ENCODE data around the gene BIRC5.

Gene BIRC5

DNA sequence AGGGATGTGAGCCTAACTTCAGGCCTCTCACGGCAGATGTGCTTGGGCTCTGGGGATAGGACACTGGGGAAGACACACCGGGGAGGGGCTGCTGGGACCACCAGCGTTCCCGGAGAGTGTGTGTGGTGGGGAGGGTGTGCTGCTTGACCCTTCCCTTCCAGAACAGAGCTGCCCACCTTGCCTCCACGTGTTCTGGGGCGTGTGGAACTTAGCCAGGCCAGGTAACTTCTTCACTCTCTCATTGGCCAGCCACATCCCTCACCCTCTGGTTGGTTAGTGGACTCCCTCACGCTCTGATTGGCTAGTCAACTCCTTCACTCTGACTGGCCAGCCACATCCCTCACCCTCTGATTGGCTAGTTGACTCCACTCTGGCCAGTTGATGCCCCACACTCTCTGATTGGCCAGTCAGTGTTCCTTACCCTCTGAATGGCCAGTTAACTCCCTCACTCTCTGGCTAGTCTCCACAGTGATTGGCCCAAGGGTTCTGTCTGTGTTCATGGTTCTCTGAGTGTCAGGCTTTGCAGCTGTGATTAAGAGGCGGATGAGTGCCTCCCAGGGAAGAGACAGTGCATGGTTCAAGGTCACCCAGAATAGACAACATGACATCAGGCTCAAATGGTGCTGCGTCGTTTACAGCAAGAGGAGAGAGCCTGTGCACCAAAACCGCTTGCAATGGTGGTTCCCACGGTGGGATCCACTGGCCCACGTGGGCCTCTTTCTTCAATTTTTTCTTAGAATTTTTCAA lies 27.4 kb downstream of the BIRC5 start:
- no peak overlapping the region for H3K4me3 ChIP-seq (ENCODE audit: low read length, poor library complexity, severe bottlenecking)
- no peaks in the 10 kb centered on the region for H3K27me3 ChIP-seq (ENCODE audit: insufficient read depth, low read length, poor library complexity, severe bottlenecking)

DNA sequence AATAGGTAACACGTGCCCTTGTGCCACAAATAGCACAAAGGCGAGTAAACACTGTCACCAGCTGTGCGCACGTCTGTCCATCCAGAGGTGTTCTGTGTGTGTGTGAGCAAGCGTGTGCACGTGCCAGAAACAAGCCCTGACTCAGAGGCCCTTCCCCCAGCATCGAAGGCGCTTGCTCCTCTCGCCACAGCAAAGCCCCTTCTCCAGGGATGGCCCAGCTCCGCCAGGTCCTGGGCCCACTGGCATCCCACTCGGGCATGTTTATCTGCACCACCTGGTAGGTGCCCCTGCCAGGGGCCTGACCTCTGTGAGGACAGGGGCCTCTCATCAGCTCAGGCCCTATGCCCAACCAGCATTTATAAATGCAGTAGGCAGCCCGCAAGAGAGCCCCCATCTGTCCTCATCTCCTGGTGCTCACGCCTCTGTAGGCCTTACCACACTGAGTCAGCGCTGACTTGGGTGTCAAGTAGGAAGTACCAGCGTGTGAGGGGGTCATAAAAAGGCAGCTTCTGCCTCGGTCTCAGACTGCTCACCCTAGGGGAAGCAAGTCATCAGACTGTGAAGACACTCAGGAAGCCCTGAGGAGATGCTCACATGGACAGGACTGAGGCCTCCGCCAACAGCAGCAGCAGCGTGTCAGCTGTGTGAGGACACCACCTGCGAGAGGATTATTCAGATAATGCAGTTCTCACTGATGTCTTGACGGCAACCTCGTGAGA lies 28.1 kb downstream of the BIRC5 start:
- Histone ChIP-seq H3K9me2 (replicated peaks; ENCODE audit: low read depth, low read length) (no peaks in the 10 kb centered on the region), H3K36me3 (ENCODE audit: insufficient read depth, low read length) (no peaks in the 10 kb centered on the region), H4K20me1 (ENCODE audit: insufficient read depth, low read length, poor library complexity, severe bottlenecking) (no peaks in the 10 kb centered on the region), H3K4me2 (ENCODE audit: low read depth, low read length, poor library complexity, severe bottlenecking) (peak overlapping the region; percentile 19), H3K9ac (ENCODE audit: low read depth, low read length, poor library complexity, severe bottlenecking) (peak overlapping the region; percentile 41), H3K4me1 (ENCODE audit: insufficient read depth, low read length, poor library complexity, severe bottlenecking) (peaks cover 15% of the 10 kb centered on the region), H2AFZ (ENCODE audit: low read length) (peak overlapping the region; percentile 51; the same call in 1 of the 2 replicates), H3K79me2 (ENCODE audit: insufficient read depth, low read length) (no peaks in the 10 kb centered on the region), H3K9me3 (ENCODE audit: insufficient read depth, low read depth, low read length) (no peaks in the 10 kb centered on the region), H3K4me3 (ENCODE audit: low read length, poor library complexity, severe bottlenecking) (no peak overlapping the region), H3K27me3 (ENCODE audit: insufficient read depth, low read length, poor library complexity, severe bottlenecking) (no peaks in the 10 kb centered on the region), H3F3A (ENCODE audit: low read depth) (no peaks in the 10 kb centered on the region)
- no peak for TF ChIP-seq EZH2phosphoT487 (IDR thresholded peaks at IDR 0.05; ENCODE audit: borderline replicate concordance)
- TF ChIP-seq, protein P1, sequence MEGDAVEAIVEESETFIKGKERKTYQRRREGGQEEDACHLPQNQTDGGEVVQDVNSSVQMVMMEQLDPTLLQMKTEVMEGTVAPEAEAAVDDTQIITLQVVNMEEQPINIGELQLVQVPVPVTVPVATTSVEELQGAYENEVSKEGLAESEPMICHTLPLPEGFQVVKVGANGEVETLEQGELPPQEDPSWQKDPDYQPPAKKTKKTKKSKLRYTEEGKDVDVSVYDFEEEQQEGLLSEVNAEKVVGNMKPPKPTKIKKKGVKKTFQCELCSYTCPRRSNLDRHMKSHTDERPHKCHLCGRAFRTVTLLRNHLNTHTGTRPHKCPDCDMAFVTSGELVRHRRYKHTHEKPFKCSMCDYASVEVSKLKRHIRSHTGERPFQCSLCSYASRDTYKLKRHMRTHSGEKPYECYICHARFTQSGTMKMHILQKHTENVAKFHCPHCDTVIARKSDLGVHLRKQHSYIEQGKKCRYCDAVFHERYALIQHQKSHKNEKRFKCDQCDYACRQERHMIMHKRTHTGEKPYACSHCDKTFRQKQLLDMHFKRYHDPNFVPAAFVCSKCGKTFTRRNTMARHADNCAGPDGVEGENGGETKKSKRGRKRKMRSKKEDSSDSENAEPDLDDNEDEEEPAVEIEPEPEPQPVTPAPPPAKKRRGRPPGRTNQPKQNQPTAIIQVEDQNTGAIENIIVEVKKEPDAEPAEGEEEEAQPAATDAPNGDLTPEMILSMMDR (conservative IDR thresholded peaks at IDR 0.05; ENCODE audit: low read length): no peak

More for the DNA sequence above, 27.4 kb downstream of the BIRC5 start:
- Histone ChIP-seq H3K9me3 (ENCODE audit: insufficient read depth, low read depth, low read length) (no peaks in the 10 kb centered on the region), H3K36me3 (ENCODE audit: insufficient read depth, low read length) (no peaks in the 10 kb centered on the region), H3K79me2 (ENCODE audit: insufficient read depth, low read length) (no peaks in the 10 kb centered on the region), H3F3A (ENCODE audit: low read depth) (no peaks in the 10 kb centered on the region), H3K4me1 (ENCODE audit: insufficient read depth, low read length, poor library complexity, severe bottlenecking) (peaks cover 15% of the 10 kb centered on the region), H4K20me1 (ENCODE audit: insufficient read depth, low read length, poor library complexity, severe bottlenecking) (no peaks in the 10 kb centered on the region), H3K4me2 (ENCODE audit: low read depth, low read length, poor library complexity, severe bottlenecking) (peak overlapping the region; percentile 19), H3K9ac (ENCODE audit: low read depth, low read length, poor library complexity, severe bottlenecking) (no peak overlapping the region), H3K9me2 (replicated peaks; ENCODE audit: low read depth, low read length) (no peaks in the 10 kb centered on the region), H2AFZ (ENCODE audit: low read length) (peak overlapping the region; percentile 35; the same call in 1 of the 2 replicates)
- TF ChIP-seq, protein P1 (conservative IDR thresholded peaks at IDR 0.05; ENCODE audit: low read length): no peak
- no peak for TF ChIP-seq EZH2phosphoT487 (IDR thresholded peaks at IDR 0.05; ENCODE audit: borderline replicate concordance)

DNA sequence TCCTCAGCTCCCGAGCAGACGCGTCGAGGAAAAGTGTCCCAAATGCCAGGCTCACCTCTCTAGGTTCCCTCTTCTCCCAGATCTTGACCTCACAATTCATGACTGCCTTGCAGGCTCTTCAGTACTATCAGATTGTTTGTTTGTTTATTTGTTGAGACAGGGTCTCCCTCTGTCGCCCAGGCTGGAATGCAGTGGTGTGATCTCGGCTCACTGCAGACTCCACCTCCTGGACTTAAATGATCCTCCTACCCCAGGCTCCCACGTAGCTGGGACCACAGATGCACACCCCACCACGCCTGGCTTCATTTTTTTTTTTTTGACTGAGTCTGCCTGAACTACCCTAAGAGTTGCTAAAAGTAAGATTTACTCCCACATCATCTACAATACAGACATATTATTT lies 33.3 kb downstream of the BIRC5 start:
- H3K9me3 ChIP-seq (ENCODE audit: insufficient read depth, low read depth, low read length): no peaks in the 10 kb centered on the region
- peaks cover 18% of the 10 kb centered on the region for H3K4me1 ChIP-seq (ENCODE audit: insufficient read depth, low read length, poor library complexity, severe bottlenecking)
- H3K9me2 ChIP-seq (replicated peaks; ENCODE audit: low read depth, low read length): no peaks in the 10 kb centered on the region
- H2AFZ ChIP-seq (ENCODE audit: low read length): no peak overlapping the region
- no peaks in the 10 kb centered on the region for H4K20me1 ChIP-seq (ENCODE audit: insufficient read depth, low read length, poor library complexity, severe bottlenecking)
- no peaks in the 10 kb centered on the region for H3K27me3 ChIP-seq (ENCODE audit: insufficient read depth, low read length, poor library complexity, severe bottlenecking)
- TF ChIP-seq EZH2phosphoT487 (IDR thresholded peaks at IDR 0.05; ENCODE audit: borderline replicate concordance): no peak
- TF ChIP-seq, protein P1 (conservative IDR thresholded peaks at IDR 0.05; ENCODE audit: low read length): no peak
- no peak overlapping the region for H3K4me2 ChIP-seq (ENCODE audit: low read depth, low read length, poor library complexity, severe bottlenecking)
- no peaks in the 10 kb centered on the region for H3K36me3 ChIP-seq (ENCODE audit: insufficient read depth, low read length)
- H3F3A ChIP-seq (ENCODE audit: low read depth): no peaks in the 10 kb centered on the region
- no peak overlapping the region for H3K9ac ChIP-seq (ENCODE audit: low read depth, low read length, poor library complexity, severe bottlenecking)
- no peak overlapping the region for H3K4me3 ChIP-seq (ENCODE audit: low read length, poor library complexity, severe bottlenecking)
- no peaks in the 10 kb centered on the region for H3K79me2 ChIP-seq (ENCODE audit: insufficient read depth, low read length)
